Subcutaneous adipose tissue (tissue), 4 donors: Measurements from ENCODE around the gene AASDH. TPM values are rescaled to one million over a fixed set of nuclear protein-coding genes. Genes with fewer than 3 reads are reported as not detected.

Experiments
- total RNA-seq, 4 donors: library from RNA; depleted of rRNA; stranded (reverse); fragments of >200 nt; gene quantifications; one replicate each; pipeline ENCODE4 v1.1.0, GENCODE V29; 2016
- TF ChIP-seq, protein P1 (sequence below): fragments of 450-650 bp; IDR thresholded peaks from one replicate; pipeline ENCODE4 v1.5.1; 2016; ENCODE audit warnings: low read depth, mild to moderate bottlenecking, control low read depth, antibody characterized with exemption, moderate library complexity

Gene AASDH, protein sequence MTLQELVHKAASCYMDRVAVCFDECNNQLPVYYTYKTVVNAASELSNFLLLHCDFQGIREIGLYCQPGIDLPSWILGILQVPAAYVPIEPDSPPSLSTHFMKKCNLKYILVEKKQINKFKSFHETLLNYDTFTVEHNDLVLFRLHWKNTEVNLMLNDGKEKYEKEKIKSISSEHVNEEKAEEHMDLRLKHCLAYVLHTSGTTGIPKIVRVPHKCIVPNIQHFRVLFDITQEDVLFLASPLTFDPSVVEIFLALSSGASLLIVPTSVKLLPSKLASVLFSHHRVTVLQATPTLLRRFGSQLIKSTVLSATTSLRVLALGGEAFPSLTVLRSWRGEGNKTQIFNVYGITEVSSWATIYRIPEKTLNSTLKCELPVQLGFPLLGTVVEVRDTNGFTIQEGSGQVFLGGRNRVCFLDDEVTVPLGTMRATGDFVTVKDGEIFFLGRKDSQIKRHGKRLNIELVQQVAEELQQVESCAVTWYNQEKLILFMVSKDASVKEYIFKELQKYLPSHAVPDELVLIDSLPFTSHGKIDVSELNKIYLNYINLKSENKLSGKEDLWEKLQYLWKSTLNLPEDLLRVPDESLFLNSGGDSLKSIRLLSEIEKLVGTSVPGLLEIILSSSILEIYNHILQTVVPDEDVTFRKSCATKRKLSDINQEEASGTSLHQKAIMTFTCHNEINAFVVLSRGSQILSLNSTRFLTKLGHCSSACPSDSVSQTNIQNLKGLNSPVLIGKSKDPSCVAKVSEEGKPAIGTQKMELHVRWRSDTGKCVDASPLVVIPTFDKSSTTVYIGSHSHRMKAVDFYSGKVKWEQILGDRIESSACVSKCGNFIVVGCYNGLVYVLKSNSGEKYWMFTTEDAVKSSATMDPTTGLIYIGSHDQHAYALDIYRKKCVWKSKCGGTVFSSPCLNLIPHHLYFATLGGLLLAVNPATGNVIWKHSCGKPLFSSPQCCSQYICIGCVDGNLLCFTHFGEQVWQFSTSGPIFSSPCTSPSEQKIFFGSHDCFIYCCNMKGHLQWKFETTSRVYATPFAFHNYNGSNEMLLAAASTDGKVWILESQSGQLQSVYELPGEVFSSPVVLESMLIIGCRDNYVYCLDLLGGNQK
- total RNA-seq: 10 to 100 TPM in 2 of 4 donors, 1 to 10 TPM in 2; 7.9 to 11.4 (median 9.8) TPM

DNA sequence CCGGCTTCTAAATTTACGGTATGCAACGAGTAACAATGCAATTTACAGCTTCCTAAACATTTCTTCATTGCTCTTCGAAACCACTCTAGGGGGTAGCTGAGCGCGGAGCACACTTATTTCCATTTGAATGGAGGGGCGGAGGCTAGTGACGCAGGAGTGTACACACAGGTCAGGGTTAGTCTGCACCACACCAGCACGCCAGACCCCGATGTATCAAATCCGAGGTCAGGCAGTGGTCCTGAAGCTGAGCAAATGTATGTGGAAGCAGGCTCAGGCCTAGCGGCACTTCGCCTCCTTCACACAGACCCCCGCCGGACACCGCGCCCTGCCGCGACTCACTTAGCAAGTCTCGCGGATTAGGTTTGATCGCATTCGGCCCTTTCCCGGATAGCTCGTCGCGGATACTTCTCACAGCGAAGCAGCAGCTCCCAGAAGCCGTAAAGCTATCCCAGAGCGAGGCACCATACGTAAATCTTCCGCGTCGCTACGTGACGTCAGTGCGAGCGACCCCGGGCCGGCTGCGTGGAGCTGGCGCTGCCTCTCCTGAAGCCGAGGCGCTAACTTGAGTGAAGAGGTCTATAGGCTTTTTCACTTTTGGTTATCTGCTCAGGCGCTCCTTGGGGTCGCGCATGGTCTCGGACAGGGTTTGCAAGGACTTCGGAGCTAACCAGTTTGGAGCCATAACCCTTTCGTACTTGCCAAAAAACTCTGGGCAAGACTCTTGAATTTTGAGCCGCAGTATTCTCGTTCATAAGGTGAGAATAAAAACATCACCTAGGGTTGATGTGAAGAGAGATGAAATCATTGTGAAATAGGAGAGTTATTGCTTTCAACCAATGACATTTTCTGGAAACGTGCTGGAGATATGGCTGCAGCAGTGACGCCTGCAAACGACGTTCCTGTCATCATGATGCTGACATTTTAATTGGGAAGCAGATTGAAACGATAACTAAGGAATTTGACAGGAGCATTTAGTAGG, at the start of gene AASDH:
Gene AASDH, minus strand, starts transcription at position 469 of the 979 bp plus-strand sequence. CDS start 3,192 bp downstream, outside the sequence.
- TF ChIP-seq, protein P1, sequence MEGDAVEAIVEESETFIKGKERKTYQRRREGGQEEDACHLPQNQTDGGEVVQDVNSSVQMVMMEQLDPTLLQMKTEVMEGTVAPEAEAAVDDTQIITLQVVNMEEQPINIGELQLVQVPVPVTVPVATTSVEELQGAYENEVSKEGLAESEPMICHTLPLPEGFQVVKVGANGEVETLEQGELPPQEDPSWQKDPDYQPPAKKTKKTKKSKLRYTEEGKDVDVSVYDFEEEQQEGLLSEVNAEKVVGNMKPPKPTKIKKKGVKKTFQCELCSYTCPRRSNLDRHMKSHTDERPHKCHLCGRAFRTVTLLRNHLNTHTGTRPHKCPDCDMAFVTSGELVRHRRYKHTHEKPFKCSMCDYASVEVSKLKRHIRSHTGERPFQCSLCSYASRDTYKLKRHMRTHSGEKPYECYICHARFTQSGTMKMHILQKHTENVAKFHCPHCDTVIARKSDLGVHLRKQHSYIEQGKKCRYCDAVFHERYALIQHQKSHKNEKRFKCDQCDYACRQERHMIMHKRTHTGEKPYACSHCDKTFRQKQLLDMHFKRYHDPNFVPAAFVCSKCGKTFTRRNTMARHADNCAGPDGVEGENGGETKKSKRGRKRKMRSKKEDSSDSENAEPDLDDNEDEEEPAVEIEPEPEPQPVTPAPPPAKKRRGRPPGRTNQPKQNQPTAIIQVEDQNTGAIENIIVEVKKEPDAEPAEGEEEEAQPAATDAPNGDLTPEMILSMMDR: no peak

DNA sequence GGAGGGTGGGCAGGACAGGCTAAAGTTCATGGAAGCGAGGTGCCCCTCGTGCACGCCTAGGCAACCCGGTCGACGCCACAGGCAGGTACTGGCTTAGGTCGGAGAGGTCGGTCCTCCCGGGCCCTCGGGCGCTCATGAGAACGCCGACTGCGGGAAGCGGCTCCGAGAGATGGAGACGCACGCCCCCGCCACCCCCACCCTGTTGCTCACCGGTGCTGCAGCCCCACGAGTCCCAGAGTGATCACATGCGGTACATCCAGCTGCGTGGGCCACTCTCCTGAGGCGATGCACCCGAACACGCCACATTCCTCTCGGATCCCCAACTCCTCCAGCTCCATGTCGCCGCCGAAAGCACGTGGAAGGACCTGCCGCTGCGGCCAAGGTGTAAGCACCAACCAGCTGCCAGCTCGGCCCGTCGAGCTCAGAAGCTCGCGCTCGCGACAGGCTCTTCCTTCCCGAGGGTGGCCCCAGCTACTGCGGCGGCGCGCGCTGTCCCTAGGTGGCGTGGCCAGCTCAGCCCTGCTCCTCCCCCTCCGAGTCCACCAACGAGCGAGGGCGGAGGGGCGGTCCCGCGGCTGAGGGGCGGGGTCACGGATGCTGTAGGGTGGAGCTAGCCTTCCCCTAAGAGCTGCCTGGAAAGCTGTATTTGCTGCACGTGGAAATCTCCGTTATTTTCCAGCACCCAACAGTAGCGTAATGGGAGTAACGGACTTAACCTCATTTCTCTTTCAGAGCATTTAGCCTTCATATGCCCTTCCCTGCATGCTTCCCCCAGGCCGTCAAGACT, 48.0 kb upstream of the AASDH start, which contains the start of gene PPAT:
Gene PPAT, minus strand, starts transcription at position 476 of the 787 bp plus-strand sequence. Its CDS starts 138 bp downstream, at position 338.
- TF ChIP-seq, protein P1: no peak

DNA sequence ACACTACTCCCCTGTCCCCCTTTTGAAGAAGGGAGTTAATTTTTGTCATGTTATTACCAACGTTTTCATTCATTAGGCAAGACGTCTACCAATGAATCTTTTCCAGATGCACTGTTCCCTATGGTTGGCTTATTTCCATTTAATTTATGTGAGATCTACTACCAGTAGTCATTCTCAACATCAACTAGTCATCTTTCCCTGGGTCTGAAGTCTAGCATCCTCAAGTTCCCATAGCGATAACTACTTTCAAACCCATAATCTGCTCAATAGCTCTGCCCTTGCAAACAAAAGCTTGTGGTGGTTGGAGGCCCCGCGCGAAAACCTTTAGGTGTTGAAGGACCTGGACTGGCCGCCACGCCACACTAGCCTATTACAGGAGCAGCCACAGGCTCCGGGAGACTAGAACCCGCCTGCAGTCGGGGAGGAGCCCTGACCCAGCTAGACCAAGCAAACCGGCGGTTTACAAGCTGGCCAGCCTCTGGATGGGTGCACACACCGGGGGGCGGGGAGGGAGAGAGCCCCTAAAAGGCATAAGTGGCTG, 47.4 kb upstream of the AASDH start:
- TF ChIP-seq, protein P1: no peak

DNA sequence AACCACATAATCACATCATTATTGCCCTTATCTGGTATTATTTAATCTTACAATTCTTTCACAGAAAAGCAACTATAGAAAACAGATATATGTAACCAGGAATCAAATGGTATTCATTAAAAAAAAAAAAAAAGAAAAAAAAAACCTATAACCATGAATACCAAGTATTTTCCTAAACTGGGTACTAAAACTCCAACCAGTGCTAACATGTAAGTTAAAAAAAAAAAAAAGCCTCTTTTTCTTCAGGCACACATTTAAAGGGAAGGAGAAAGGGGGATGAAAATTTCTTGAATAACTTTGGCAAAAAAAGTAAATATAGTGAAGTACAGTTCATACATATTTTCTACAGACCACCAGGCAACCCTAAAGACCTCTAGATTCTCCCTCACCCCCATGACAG, 46.0 kb upstream of the AASDH start:
- TF ChIP-seq, protein P1: no peak

DNA sequence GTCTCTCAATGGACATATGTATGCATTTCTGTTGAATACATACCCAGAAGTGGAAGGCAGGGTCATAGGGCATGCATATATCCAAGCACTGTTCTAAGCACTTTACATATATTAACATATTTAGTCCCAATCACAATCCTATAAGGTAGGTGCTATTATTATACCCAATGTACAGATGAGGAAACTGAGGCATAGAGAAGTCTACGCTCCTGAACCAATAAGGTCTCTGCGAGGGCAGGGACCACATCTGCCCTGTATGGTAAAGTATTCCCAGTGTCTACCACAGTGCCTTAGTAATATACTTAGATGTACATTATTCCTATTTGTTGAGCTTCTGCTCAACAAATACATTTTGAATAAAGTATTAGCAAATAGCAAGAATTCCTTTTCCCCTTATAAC, 42.9 kb upstream of the AASDH start:
- TF ChIP-seq, protein P1: no peak

DNA sequence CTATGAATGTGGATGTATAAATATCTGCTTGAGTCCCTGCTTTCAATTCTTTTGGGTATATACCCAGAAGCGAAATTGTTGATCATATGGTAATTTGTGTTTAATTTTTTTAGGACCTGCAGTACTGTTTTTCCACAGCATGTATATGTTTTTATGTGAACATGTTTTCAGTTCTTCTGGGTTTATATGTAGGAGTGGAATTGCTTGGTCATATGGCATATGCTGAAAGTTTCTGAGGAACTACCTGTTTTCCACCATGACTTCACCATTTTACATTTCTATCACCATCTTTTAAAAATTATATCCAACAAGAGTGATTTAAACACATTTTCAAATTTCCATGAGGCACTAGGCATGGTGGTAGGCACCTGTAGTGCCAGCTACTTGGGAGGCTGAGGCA, 39.9 kb upstream of the AASDH start:
- TF ChIP-seq, protein P1: no peak
